ENCODE measurements around the gene FRY.

The FRY gene

GRCh38 chr13:32150794-32151193 lies 119.2 kb downstream of the FRY start:
- DNase-seq (ENCODE audit: extremely low spot score): no peak
- ChIA-PET CTCF (interaction anchor here (1.1 to 1.4 kb wide), 2 partner anchors 11 to 241 kb away, joined by 3 read pairs; no protein-coding TSS in a partner anchor), POLR2A (no interaction called here)
- no peak for TF ChIP-seq CTCF (IDR thresholded peaks at IDR 0.05; ENCODE audit: control extremely low read depth, extremely low read depth, low read depth, missing control alignments)

GRCh38 chr13:32151240-32151639 lies 119.7 kb downstream of the FRY start:
- TF ChIP-seq CTCF (IDR thresholded peaks at IDR 0.05; ENCODE audit: control extremely low read depth, extremely low read depth, low read depth, missing control alignments): no peak
- CTCF ChIA-PET: interaction anchor here (1.1 to 1.4 kb wide), 2 partner anchors 11 to 242 kb away, joined by 3 read pairs; no protein-coding TSS in a partner anchor
- POLR2A ChIA-PET: no interaction called here
- DNase-seq (ENCODE audit: extremely low spot score): no peak

- CTCF ChIA-PET: no interaction called here
- DNase-seq (ENCODE audit: extremely low spot score): no peak
- TF ChIP-seq CTCF (IDR thresholded peaks at IDR 0.05; ENCODE audit: control extremely low read depth, extremely low read depth, low read depth, missing control alignments): no peak
- POLR2A ChIA-PET: no interaction called here
These were observed 121.5 kb downstream of the FRY start for GRCh38 chr13:32153056-32153455.

GRCh38 chr13:32159137-32159869 lies 127.7 kb downstream of the FRY start:
- no peak for DNase-seq (ENCODE audit: extremely low spot score)
- ChIA-PET POLR2A (no interaction called here), CTCF (interaction anchor here (1.0 to 1.3 kb wide), 2 partner anchors 8 to 22 kb away, joined by 3 read pairs; no protein-coding TSS in a partner anchor)
- no peak for TF ChIP-seq CTCF (IDR thresholded peaks at IDR 0.05; ENCODE audit: control extremely low read depth, extremely low read depth, low read depth, missing control alignments)

- ChIA-PET CTCF (interaction anchor here (0.9 to 1.5 kb wide), 2 partner anchors 12 to 15 kb away, joined by 3 read pairs; no protein-coding TSS in a partner anchor), POLR2A (no interaction called here)
- TF ChIP-seq CTCF (IDR thresholded peaks at IDR 0.05; ENCODE audit: control extremely low read depth, extremely low read depth, low read depth, missing control alignments): no peak
- no peak for DNase-seq (ENCODE audit: extremely low spot score)
These were observed 130.9 kb downstream of the FRY start for GRCh38 chr13:32162395-32163005.

- CTCF ChIA-PET: interaction anchor here (0.8 to 4.1 kb wide), 8 partner anchors 13 to 278 kb away, joined by 3 to 28 read pairs (median 4); no protein-coding TSS in a partner anchor
- peak; percentile 22 for DNase-seq (ENCODE audit: extremely low spot score)
These were observed 133.2 kb downstream of the FRY start for GRCh38 chr13:32164622-32165268.

More at GRCh38 chr13:32164622-32165268, 133.2 kb downstream of the FRY start:
- TF ChIP-seq CTCF (IDR thresholded peaks at IDR 0.05; ENCODE audit: control extremely low read depth, extremely low read depth, low read depth, missing control alignments): no peak
- POLR2A ChIA-PET: no interaction called here

Measured in GM10248 (cell line).